ENCODE measurements around the gene SYTL1.

DNA sequence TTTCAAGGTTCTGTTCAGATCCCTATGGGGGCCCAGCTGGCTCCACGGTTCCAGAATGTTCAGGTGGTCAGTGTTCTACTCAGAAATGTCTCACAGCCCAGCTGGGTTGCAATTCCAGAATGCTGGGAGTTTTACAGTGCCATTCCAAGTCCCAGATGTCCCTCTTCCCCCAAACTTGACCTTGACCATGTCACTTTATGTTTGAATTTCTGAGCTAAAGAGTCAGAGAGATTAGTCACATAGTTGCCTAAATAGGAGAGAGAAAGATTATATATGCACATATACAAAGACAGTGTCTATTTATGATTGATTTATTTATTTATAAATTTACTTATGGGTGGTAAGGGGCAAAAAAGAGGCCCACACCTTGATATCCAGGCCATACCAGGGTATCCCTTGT, 53.1 kb downstream of the SYTL1 start:
- TF ChIP-seq EZH2phosphoT487 (IDR thresholded peaks at IDR 0.05; ENCODE audit: insufficient read depth, low read depth): no peak
- TF ChIP-seq EZH2 (IDR thresholded peaks at IDR 0.05; ENCODE audit: insufficient read depth, poor library complexity, severe bottlenecking): no peak

Data from GM23248 (cell line).